Endothelial cell of umbilical vein (primary cell): Measurements from ENCODE around the gene LIPI. TPM values are rescaled to one million over a fixed set of nuclear protein-coding genes. Genes with fewer than 3 reads are reported as not detected.
"Not testable (repeated sequence)": the region's sequence is repeated elsewhere in the genome, so short reads cannot be mapped to it uniquely, and the experiment has no call there.

Experiments used
- BruUV-seq: library from RNA; stranded (reverse); fragments of 400-500 nt; replicated peaks from 2 replicates; lab custom pipeline; 2021; lab: Mats Ljungman, UMichigan
- CTCF ChIA-PET: fragments of 300-600, 350-600 bp; sonication (Branson Sonifier 250); formaldehyde crosslinking; loops from one replicate; lab custom pipeline; 2021; ENCODE audit warnings: antibody characterized with exemption, inconsistent platforms; lab: Charles Lee
- POLR2A ChIA-PET: fragments of 300-600, 350-600 bp; sonication (Branson Sonifier 250); formaldehyde crosslinking; loops from one replicate; lab custom pipeline; 2021; ENCODE audit warnings: antibody characterized with exemption, inconsistent platforms; lab: Charles Lee
- DNase-seq: peaks from one replicate; pipeline ENCODE4 v3.0.0-alpha.2; 2011; ENCODE audit warnings: low read depth, low spot score
- FAIRE-seq: peaks from 2 replicates; lab custom pipeline; 2011; peaks lifted over from hg19 to GRCh38; lab: Jason Lieb, UNC
- H2AFZ ChIP-seq: 2 replicates; pipeline ENCODE4 v1.6.0; 2012; ENCODE audit warnings: low read depth, low read length, control low read depth, inconsistent platforms
- H3K27ac ChIP-seq: 2 replicates; pipeline ENCODE4 v1.5.1; 2011; ENCODE audit warnings: low read depth, mild to moderate bottlenecking, control low read depth, low read length, moderate library complexity; ENCODE audit not compliant: insufficient read depth
- H3K27me3 ChIP-seq, 2 experiments: 2 replicates each; pipeline versions ENCODE4 v1.6.0 to v1.6.1; 2011; ENCODE audit warnings: low read length in 2 of 2, mixed read lengths in 1 of 2; ENCODE audit not compliant: control insufficient read depth in 2 of 2, insufficient read depth in 2 of 2
- H3K36me3 ChIP-seq, 2 experiments: 2 replicates in 1 of 2; 3 replicates in 1 of 2; pipeline ENCODE4 v1.5.1; 2011; ENCODE audit warnings: low read length in 2 of 2, mild to moderate bottlenecking in 1 of 2, moderate library complexity in 1 of 2; ENCODE audit not compliant: control insufficient read depth in 2 of 2, insufficient read depth in 2 of 2; ENCODE audit errors: extremely low read depth in 1 of 2
- H3K4me1 ChIP-seq: 3 replicates; pipeline ENCODE4 v1.5.1; 2011; ENCODE audit warnings: mild to moderate bottlenecking, low read length; ENCODE audit not compliant: control insufficient read depth, insufficient read depth; ENCODE audit errors: extremely low read depth
- H3K4me2 ChIP-seq: 2 replicates; pipeline ENCODE4 v1.6.1; 2011; ENCODE audit warnings: low read length, control low read depth, mixed read lengths; ENCODE audit not compliant: insufficient read depth
- H3K4me3 ChIP-seq, 3 experiments: fragments of 200-600 bp in 1 of 3; sonication (generic), shearing (Covaris generic) in 1 of 3; replicated peaks in 1 of 3; 2 replicates each; pipeline ENCODE4 v1.5.1; 2011 to 2016; ENCODE audit warnings: control low read depth in 3 of 3, low read length in 3 of 3, mild to moderate bottlenecking in 2 of 3, inconsistent platforms in 1 of 3, low read depth in 1 of 3, moderate library complexity in 1 of 3; ENCODE audit not compliant: insufficient read depth in 1 of 3
- H3K79me2 ChIP-seq: 2 replicates; pipeline ENCODE4 v1.6.0; 2012; ENCODE audit warnings: low read length, inconsistent platforms; ENCODE audit not compliant: control insufficient read depth, insufficient read depth
- H3K9ac ChIP-seq: replicated peaks from 2 replicates; pipeline ENCODE3; 2011; ENCODE audit warnings: low read length, control low read depth; ENCODE audit not compliant: insufficient read depth; ENCODE audit errors: extremely low read depth
- H3K9me1 ChIP-seq: replicated peaks from 3 replicates; pipeline ENCODE4 v1.6.0; 2011; ENCODE audit warnings: mild to moderate bottlenecking, low read length; ENCODE audit not compliant: control insufficient read depth, insufficient read depth; ENCODE audit errors: extremely low read depth
- H3K9me3 ChIP-seq: replicated peaks from 2 replicates; pipeline ENCODE4 v1.5.1; 2012; ENCODE audit warnings: low read length, inconsistent platforms; ENCODE audit not compliant: control insufficient read depth, insufficient read depth
- H4K20me1 ChIP-seq: replicated peaks from 2 replicates; pipeline ENCODE3; 2011; ENCODE audit warnings: mild to moderate bottlenecking, low read length; ENCODE audit not compliant: control insufficient read depth, insufficient read depth; ENCODE audit errors: extremely low read depth
- EZH2 ChIP-seq: IDR thresholded peaks from 2 replicates; pipeline ENCODE4 v1.6.1; 2012; ENCODE audit warnings: borderline replicate concordance, low read depth, mild to moderate bottlenecking, moderate library complexity, low read length, inconsistent platforms; ENCODE audit not compliant: severe bottlenecking
- FOS ChIP-seq: IDR thresholded peaks from 2 replicates; pipeline ENCODE4 v1.6.1; 2011; ENCODE audit warnings: mild to moderate bottlenecking, low read length, moderate library complexity, borderline replicate concordance; ENCODE audit not compliant: insufficient read depth
- GATA2 ChIP-seq: IDR thresholded peaks from 2 replicates; pipeline ENCODE4 v1.7.0; 2011; ENCODE audit warnings: low read depth, mild to moderate bottlenecking, moderate library complexity, mixed read lengths, low read length; ENCODE audit not compliant: insufficient read length, insufficient read depth
- JUN ChIP-seq: IDR thresholded peaks from 2 replicates; pipeline ENCODE4 v1.6.1; 2011; ENCODE audit warnings: borderline replicate concordance, low read depth; ENCODE audit not compliant: insufficient read length, insufficient read depth
- MYC ChIP-seq: IDR thresholded peaks from one replicate; pipeline ENCODE4 v1.6.1; 2011; ENCODE audit warnings: mild to moderate bottlenecking, low read depth, low read length
- POLR2A ChIP-seq: IDR thresholded peaks from 2 replicates; pipeline ENCODE4 v1.6.1; 2012; ENCODE audit warnings: low read depth, mild to moderate bottlenecking, control low read depth, low read length
- POLR2AphosphoS5 ChIP-seq: IDR thresholded peaks from 2 replicates; pipeline ENCODE4 v1.6.1; 2012; ENCODE audit warnings: low read depth, mild to moderate bottlenecking, control low read depth, low read length, moderate library complexity; ENCODE audit not compliant: insufficient read depth
- dilution Hi-C: fragments of 300-500 bp; cut with MboI; formaldehyde crosslinking; loops from one replicate; pipeline ENCODE4 v1.15.0; 2019; ENCODE audit warnings: low sequenced_read_pairs; ENCODE audit not compliant: extremely low pct_ligation_motif_present
- intact Hi-C: fragments of 100-400 bp; cut with micrococcal nuclease; formaldehyde crosslinking; loops from one replicate; pipeline ENCODE4 v1.10.0; 2022
- polyA plus RNA-seq, 4 experiments: library from polyadenylated mRNA; depleted of rRNA in 3 of 4; stranded (reverse) in 3 of 4; unstranded in 1 of 4; fragments of >200 nt; gene quantifications; 2 replicates each; pipeline versions ENCODE4 v1.2.1 to v1.2.3, GENCODE V29; 2011 to 2012; ENCODE audit warnings: missing spikeins in 1 of 4
- total RNA-seq: library from RNA; stranded (reverse); gene quantifications from 2 replicates; pipeline ENCODE4 v1.2.3, GENCODE V29; 2021
- TF ChIP-seq, protein P1 (sequence below), 2 donors: IDR thresholded peaks; 1 replicate in 1 of 2; 2 replicates in 1 of 2; pipeline ENCODE4 v1.5.1; 2011; ENCODE audit warnings: low read length in 2 of 2, mild to moderate bottlenecking in 2 of 2, moderate library complexity in 2 of 2, control low read depth in 1 of 2, inconsistent platforms in 1 of 2, low read depth in 1 of 2; ENCODE audit not compliant: insufficient read depth in 1 of 2; ENCODE audit errors: extremely low read depth in 1 of 2
- TF ChIP-seq, protein P2 (sequence below): IDR thresholded peaks from 2 replicates; pipeline ENCODE4 v1.6.1; 2011; ENCODE audit not compliant: insufficient read depth, insufficient read length

LIPI gene
- total and polyA plus RNA-seq, 2 donors (not counting 3 experiments of a cell fraction or from before 2014, with no cell fraction given), result not detected

DNA sequence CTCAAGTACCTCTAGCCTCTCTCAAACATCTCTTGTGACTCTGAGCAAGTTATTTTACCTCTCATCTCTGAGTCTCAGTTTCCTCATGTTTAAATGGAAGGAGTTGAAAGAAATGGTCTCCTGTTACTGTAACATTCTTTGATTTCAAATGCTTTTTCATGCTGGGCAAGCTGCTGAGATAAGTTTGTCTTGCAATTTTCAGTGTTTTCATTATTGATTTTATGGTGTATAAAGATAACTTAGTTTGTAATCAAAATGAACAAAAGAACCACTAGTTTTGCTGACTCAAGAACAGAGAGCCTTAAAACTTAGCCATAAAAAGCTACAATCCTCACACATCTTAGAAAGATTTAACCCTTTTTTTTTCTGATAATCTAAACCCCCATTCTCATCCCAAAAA lies 4.5 kb downstream of the LIPI start:
- CTCF ChIA-PET, result no interaction called here
- POLR2A ChIA-PET, result no interaction called here
- no TSS peak for BruUV-seq

DNA sequence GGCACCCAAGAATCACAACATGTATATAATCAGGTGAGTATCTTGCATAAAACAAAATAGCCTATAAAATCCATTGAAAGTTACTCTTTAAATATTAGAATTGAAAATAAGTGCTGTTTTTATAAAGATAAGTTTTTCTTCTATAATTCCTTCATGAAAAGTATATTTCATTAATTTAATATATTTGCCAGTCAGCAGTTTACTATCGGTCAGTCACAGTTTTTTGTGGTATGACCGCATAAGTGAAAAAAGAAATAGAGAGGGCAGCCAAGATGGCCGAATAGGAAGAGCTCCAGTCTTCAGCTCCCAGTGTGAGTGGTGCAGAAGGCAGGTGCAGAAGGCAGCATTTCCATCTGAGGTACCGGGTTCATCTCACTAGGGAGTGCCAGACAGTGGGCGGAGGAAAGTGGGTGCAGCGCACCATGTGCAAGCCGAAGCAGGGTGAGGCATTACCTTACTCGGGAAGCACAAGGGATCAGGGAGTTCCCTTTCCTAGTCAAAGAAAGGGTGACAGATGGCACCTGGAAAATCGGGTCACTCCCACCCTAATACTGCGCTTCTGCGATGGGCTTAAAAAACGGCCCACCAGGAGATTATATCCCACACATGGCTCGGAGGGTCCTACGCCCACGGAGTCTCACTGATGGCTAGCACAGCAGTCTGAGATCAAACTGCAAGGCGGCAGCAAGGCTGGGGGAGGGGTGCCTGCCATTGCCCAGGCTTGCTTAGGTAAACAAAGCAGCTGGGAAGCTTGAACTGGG lies 44.1 kb downstream of the LIPI start:
- CTCF ChIA-PET, H3K79me2 ChIP-seq, H3K4me3 ChIP-seq, intact Hi-C loops, H3K4me2 ChIP-seq, H3K9me3 ChIP-seq, H4K20me1 ChIP-seq, H3K9me1 ChIP-seq, BruUV-seq, FAIRE-seq, dilution Hi-C loops, H3K9ac ChIP-seq, POLR2A ChIA-PET, H3K27me3 ChIP-seq, H3K4me1 ChIP-seq, DNase-seq, H3K36me3 ChIP-seq, H2AFZ ChIP-seq, H3K27ac ChIP-seq: not testable (repeated sequence)

More for the DNA sequence above, 4.5 kb downstream of the LIPI start:
- Histone ChIP-seq H3K9me3 (no peaks in the 10 kb centered on the region), H3K9me1 (no peaks in the 10 kb centered on the region), H2AFZ (no peak overlapping the region), H3K4me2 (no peak overlapping the region), H3K9ac (no peak overlapping the region), H3K79me2 (no peaks in the 10 kb centered on the region), H3K4me3 (no peak overlapping the region), H3K4me1 (no peaks in the 10 kb centered on the region), H3K27me3 (no peaks in the 10 kb centered on the region), H3K36me3 (no peaks in the 10 kb centered on the region), H4K20me1 (no peaks in the 10 kb centered on the region), H3K27ac (no peak overlapping the region)
- TF ChIP-seq JUN (no peak), EZH2 (no peak), FOS (no peak), POLR2A (no peak), POLR2AphosphoS5 (no peak), MYC (no peak), GATA2 (no peak)
- TF ChIP-seq, protein P1, sequence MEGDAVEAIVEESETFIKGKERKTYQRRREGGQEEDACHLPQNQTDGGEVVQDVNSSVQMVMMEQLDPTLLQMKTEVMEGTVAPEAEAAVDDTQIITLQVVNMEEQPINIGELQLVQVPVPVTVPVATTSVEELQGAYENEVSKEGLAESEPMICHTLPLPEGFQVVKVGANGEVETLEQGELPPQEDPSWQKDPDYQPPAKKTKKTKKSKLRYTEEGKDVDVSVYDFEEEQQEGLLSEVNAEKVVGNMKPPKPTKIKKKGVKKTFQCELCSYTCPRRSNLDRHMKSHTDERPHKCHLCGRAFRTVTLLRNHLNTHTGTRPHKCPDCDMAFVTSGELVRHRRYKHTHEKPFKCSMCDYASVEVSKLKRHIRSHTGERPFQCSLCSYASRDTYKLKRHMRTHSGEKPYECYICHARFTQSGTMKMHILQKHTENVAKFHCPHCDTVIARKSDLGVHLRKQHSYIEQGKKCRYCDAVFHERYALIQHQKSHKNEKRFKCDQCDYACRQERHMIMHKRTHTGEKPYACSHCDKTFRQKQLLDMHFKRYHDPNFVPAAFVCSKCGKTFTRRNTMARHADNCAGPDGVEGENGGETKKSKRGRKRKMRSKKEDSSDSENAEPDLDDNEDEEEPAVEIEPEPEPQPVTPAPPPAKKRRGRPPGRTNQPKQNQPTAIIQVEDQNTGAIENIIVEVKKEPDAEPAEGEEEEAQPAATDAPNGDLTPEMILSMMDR (IDR thresholded peaks at IDR 0.05; ENCODE audit: extremely low read depth in 1 of 2, insufficient read depth in 1 of 2, low read depth in 1 of 2, low read length in 2 of 2), result no peak
- TF ChIP-seq, protein P2, sequence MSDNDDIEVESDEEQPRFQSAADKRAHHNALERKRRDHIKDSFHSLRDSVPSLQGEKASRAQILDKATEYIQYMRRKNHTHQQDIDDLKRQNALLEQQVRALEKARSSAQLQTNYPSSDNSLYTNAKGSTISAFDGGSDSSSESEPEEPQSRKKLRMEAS, result no peak
- dilution Hi-C loops (no loop called here), intact Hi-C loops (no loop called here)
- FAIRE-seq (no peak), DNase-seq (no peak)
